Natural killer cell (primary cell): ENCODE results near the gene TAAR5. TPM values are rescaled to one million over a fixed set of nuclear protein-coding genes. Genes with fewer than 3 reads are reported as not detected.

Source experiments
- ATAC-seq, 3 donors: fragments of 150-1000 bp in 2 of 3; fragments of 200-7000 bp in 1 of 3; cut with Tn5 transposase; 1 replicate in 1 of 3; 2 replicates in 2 of 3; pipeline ENCODE4 v1.10.0; 2021; ENCODE audit warnings: mild to moderate bottlenecking in 2 of 3, moderate library complexity in 2 of 3
- DNase-seq, 2 donors: peaks; one replicate each; pipeline versions ENCODE4 v3.0.0 to v3.0.0-alpha.2; 2013 to 2021; ENCODE audit warnings: mixed read lengths in 1 of 2
- H3K27ac ChIP-seq: one replicate; pipeline ENCODE4 v1.5.1; 2013; ENCODE audit warnings: mild to moderate bottlenecking, low read length
- H3K27me3 ChIP-seq: one replicate; pipeline ENCODE4 v1.6.1; 2013; ENCODE audit warnings: low read length; ENCODE audit not compliant: control insufficient read depth, insufficient read depth
- H3K36me3 ChIP-seq: one replicate; pipeline ENCODE4 v1.6.1; 2013; ENCODE audit warnings: low read length; ENCODE audit not compliant: control insufficient read depth, insufficient read depth
- H3K4me1 ChIP-seq: one replicate; pipeline ENCODE4 v1.6.1; 2013; ENCODE audit warnings: low read length; ENCODE audit not compliant: control insufficient read depth, insufficient read depth
- H3K4me3 ChIP-seq: one replicate; pipeline ENCODE4 v1.5.1; 2013; ENCODE audit warnings: low read length
- H3K9me3 ChIP-seq: one replicate; pipeline ENCODE4 v1.6.1; 2013; ENCODE audit warnings: low read length; ENCODE audit not compliant: control insufficient read depth, insufficient read depth
- H3K27ac Mint-ChIP-seq, 2 donors: one replicate each; pipeline ENCODE4 v1.8.0; 2022; ENCODE audit warnings: mild to moderate bottlenecking in 2 of 2, mixed read lengths in 2 of 2, moderate library complexity in 1 of 2
- H3K27me3 Mint-ChIP-seq, 2 donors: one replicate each; pipeline ENCODE4 v1.8.0; 2022; ENCODE audit warnings: low read depth in 2 of 2, mixed read lengths in 2 of 2
- H3K36me3 Mint-ChIP-seq: one replicate; pipeline ENCODE4 v1.8.0; 2022; ENCODE audit warnings: mixed read lengths
- H3K4me1 Mint-ChIP-seq, 2 donors: one replicate each; pipeline ENCODE4 v1.8.0; 2022; ENCODE audit warnings: mixed read lengths in 2 of 2
- H3K4me3 Mint-ChIP-seq: one replicate; pipeline ENCODE4 v1.8.0; 2022; ENCODE audit warnings: mild to moderate bottlenecking, moderate library complexity, mixed read lengths
- H3K9me3 Mint-ChIP-seq, 2 donors: one replicate each; pipeline ENCODE4 v1.8.0; 2022; ENCODE audit warnings: mixed read lengths in 2 of 2
- CTCF ChIP-seq: fragments of 200-600 bp; IDR thresholded peaks from one replicate; pipeline ENCODE4 v1.8.0; 2022; ENCODE audit warnings: antibody characterized with exemption
- WGBS: methylation state at CpG from one replicate; pipeline ENCODE4 v1.1.7; 2013; ENCODE audit warnings: missing lambda C conversion rate; ENCODE audit not compliant: insufficient coverage; 5-methylcytosine and 5-hydroxymethylcytosine counted together
- intact Hi-C: fragments of 100-400 bp; cut with micrococcal nuclease; formaldehyde crosslinking; loops from one replicate; pipeline ENCODE4 v1.14.2; 2022
- total RNA-seq, 4 donors: library from RNA; stranded (reverse); fragments of 120-200 nt in 1 of 4; gene quantifications; one replicate each; pipeline versions ENCODE4 v1.2.3 to v1.2.4, GENCODE V29; 2013 to 2022

TAAR5 gene
- total RNA-seq, 3 donors from 2014 or later (not counting 1 experiment from before 2014, with no cell fraction given): not detected

- no peak for DNase-seq
- intact Hi-C loops: no loop called here
- no peak overlapping the region for H3K4me3 Mint-ChIP-seq
- WGBS: 33% methylated on average over 1 of the region's 2 CpGs
- Histone ChIP-seq H3K27me3 (no peaks in the 10 kb centered on the region), H3K9me3 (no peaks in the 10 kb centered on the region), H3K36me3 (no peaks in the 10 kb centered on the region), H3K27ac (no peak overlapping the region), H3K4me1 (no peaks in the 10 kb centered on the region), H3K4me3 (no peak overlapping the region)
- H3K27ac Mint-ChIP-seq: no peak overlapping the region
- TF ChIP-seq CTCF: no peak
- peak in 1 of 3 donors; percentile 44 for ATAC-seq
- no peaks in the 10 kb centered on the region for H3K36me3 Mint-ChIP-seq
- peaks cover 13 to 23% of the 10 kb centered on the region in 2 donors for H3K27me3 Mint-ChIP-seq
- no peaks in the 10 kb centered on the region for H3K4me1 Mint-ChIP-seq
- no peaks in the 10 kb centered on the region for H3K9me3 Mint-ChIP-seq
Measured at GRCh38 chr6:132587424-132587823, 2.1 kb downstream of the TAAR5 start.

- H3K9me3 ChIP-seq: no peaks in the 10 kb centered on the region
- no peaks in the 10 kb centered on the region for H3K9me3 Mint-ChIP-seq
- no peaks in the 10 kb centered on the region for H3K36me3 ChIP-seq
- no peak overlapping the region for H3K27ac Mint-ChIP-seq
- H3K27ac ChIP-seq: no peak overlapping the region
- H3K4me1 ChIP-seq: no peaks in the 10 kb centered on the region
- DNase-seq (no peak), ATAC-seq (no peak)
- no peak overlapping the region for H3K4me3 ChIP-seq
- no peaks in the 10 kb centered on the region for H3K27me3 ChIP-seq
- peaks cover 11 to 30% of the 10 kb centered on the region in 2 donors for H3K27me3 Mint-ChIP-seq
- no peak overlapping the region for H3K4me3 Mint-ChIP-seq
- no CpG with 5 or more reads among the region's 1 CpG for WGBS
- intact Hi-C loops: no loop called here
- no peaks in the 10 kb centered on the region for H3K36me3 Mint-ChIP-seq
- TF ChIP-seq CTCF: no peak
- H3K4me1 Mint-ChIP-seq: no peaks in the 10 kb centered on the region
Measured at GRCh38 chr6:132584698-132585097, 4.8 kb downstream of the TAAR5 start.

- DNase-seq (no peak), ATAC-seq (no peak)
- intact Hi-C loops: no loop called here
- Histone ChIP-seq H3K4me3 (no peak overlapping the region), H3K36me3 (no peaks in the 10 kb centered on the region), H3K27ac (no peak overlapping the region), H3K4me1 (no peaks in the 10 kb centered on the region), H3K9me3 (no peaks in the 10 kb centered on the region), H3K27me3 (peaks cover 9% of the 10 kb centered on the region)
- Mint-ChIP-seq H3K4me1 (no peaks in the 10 kb centered on the region), H3K27ac (no peak overlapping the region), H3K27me3 (peaks cover 13 to 44% of the 10 kb centered on the region in 2 donors), H3K4me3 (no peak overlapping the region), H3K36me3 (no peaks in the 10 kb centered on the region), H3K9me3 (no peaks in the 10 kb centered on the region)
- TF ChIP-seq CTCF: no peak
Measured at GRCh38 chr6:132571774-132572173, 17.8 kb downstream of the TAAR5 start.

- no peaks in the 10 kb centered on the region for H3K4me1 Mint-ChIP-seq
- no peak within 1 kb of the TSS for H3K4me3 Mint-ChIP-seq
- peaks cover 9% of the 10 kb centered on the region for H3K27me3 ChIP-seq
- H3K36me3 ChIP-seq: no peaks in the 10 kb centered on the region
- H3K9me3 ChIP-seq: no peaks in the 10 kb centered on the region
- TF ChIP-seq CTCF: no peak
- H3K36me3 Mint-ChIP-seq: no peaks in the 10 kb centered on the region
- WGBS: 93% methylated on average over 15 of the region's 15 CpGs
- no peak within 1 kb of the TSS for H3K27ac ChIP-seq
- peaks cover 13 to 54% of the 10 kb centered on the region in 2 donors for H3K27me3 Mint-ChIP-seq
- H3K27ac Mint-ChIP-seq: no peak within 1 kb of the TSS
- no peaks in the 10 kb centered on the region for H3K9me3 Mint-ChIP-seq
- H3K4me1 ChIP-seq: no peaks in the 10 kb centered on the region
- H3K4me3 ChIP-seq: no peak within 1 kb of the TSS
- ATAC-seq: no peak
- intact Hi-C loops: no loop called here
- DNase-seq: no peak
Measured at GRCh38 chr6:132570221-132570777, 19.2 kb downstream of the TAAR5 start, which contains the start of gene TAAR6. Gene TAAR6 (plus strand): TSS chr6:132570322. CDS start chr6:132570322, 0 bp downstream.
